ENCODE results near the gene FRAS1.
"Not testable (repeated sequence)": the region's sequence is repeated elsewhere in the genome, so short reads cannot be mapped to it uniquely, and the experiment has no call there.

Gene FRAS1

DNA sequence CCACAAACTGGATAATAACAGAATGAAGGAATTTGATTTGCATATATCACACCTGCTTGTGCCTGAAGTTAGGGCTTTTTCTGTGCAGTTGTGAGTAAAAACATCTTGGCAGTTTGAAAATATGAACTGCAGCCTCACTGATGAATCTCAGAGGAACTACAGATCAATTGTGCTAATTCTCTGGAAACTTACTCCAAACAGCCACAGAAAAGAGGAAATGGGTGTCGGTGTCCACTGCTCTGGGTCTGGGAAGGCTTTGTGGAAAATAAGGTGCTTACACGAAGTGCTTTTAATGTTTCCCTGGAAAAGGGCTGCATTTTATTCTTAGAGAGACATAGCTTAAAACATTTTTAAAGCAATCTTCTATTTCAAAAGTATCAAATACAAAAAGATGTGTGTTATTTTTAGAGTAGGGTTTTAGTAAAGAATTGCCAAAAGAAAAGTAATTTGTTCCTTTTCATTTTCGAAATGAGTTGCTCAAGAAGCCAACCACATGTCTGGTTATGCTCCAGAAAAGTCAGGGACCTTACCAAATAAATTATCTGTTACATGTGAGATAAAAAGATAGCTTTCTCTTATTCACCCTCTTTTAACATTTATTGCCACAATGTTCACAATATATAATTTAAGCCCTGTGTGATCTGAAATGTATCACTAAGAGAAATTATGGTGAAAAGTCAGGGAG is 240.1 kb downstream of the FRAS1 start:
- Histone ChIP-seq H3K9me3 (no peaks in the 10 kb centered on the region; the same call in none of the 2 replicates), H3K4me3 (ENCODE audit: low read depth, low read length) (no peak overlapping the region), H3K4me1 (peaks cover 4% of the 10 kb centered on the region), H3K27me3 (no peaks in the 10 kb centered on the region), H3K36me3 (no peaks in the 10 kb centered on the region)
- DNase-seq, result no peak
- TF ChIP-seq, protein P1, sequence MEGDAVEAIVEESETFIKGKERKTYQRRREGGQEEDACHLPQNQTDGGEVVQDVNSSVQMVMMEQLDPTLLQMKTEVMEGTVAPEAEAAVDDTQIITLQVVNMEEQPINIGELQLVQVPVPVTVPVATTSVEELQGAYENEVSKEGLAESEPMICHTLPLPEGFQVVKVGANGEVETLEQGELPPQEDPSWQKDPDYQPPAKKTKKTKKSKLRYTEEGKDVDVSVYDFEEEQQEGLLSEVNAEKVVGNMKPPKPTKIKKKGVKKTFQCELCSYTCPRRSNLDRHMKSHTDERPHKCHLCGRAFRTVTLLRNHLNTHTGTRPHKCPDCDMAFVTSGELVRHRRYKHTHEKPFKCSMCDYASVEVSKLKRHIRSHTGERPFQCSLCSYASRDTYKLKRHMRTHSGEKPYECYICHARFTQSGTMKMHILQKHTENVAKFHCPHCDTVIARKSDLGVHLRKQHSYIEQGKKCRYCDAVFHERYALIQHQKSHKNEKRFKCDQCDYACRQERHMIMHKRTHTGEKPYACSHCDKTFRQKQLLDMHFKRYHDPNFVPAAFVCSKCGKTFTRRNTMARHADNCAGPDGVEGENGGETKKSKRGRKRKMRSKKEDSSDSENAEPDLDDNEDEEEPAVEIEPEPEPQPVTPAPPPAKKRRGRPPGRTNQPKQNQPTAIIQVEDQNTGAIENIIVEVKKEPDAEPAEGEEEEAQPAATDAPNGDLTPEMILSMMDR (IDR thresholded peaks at IDR 0.05; ENCODE audit: low read depth, low read length), result no peak

DNA sequence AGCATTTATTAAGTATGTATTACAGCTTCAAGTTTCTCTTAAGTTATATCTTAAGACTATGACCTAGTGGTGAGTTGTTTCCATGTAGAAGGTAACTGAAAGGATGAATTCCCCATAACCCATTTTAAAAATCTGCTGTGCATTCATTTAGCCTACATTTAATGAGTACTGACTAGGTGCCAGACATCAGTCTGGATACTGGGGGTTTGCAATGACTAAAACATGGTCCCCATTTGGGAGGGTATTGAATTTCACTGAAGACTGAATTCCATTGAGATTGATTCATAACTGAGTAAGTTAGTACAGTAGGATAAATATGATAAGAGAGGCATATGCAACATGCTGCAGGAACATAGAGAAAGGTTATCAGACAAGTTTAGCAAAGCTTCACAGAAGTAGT is 241.5 kb downstream of the FRAS1 start:
- Histone ChIP-seq H3K27me3 (no peaks in the 10 kb centered on the region), H3K4me3 (ENCODE audit: low read depth, low read length) (no peak overlapping the region), H3K9me3 (no peaks in the 10 kb centered on the region; the same call in none of the 2 replicates), H3K4me1 (peaks cover 4% of the 10 kb centered on the region), H3K36me3 (no peaks in the 10 kb centered on the region)
- TF ChIP-seq, protein P1 (IDR thresholded peaks at IDR 0.05; ENCODE audit: low read depth, low read length), result no peak
- DNase-seq, result no peak

DNA sequence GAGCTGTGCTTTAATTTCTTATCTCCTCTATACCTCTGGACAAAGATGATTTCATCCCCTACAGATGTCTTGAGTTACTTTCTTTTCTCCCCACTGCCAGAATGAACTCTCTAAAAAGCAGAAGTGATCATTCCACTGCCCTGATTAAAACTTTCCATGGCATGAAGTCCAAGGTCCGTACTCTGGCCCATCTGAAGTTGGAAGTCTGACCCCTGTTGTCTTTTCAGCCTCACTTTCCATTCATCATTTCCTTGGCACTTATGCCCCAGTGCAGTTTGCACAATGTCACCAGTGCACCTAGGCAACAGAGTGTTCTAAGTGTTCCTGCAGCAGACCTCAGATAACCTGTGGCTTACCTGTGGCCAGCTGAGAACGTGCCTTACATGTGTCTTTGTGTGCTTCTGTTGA is 242.4 kb downstream of the FRAS1 start:
- Histone ChIP-seq H3K4me1 (peaks cover 4% of the 10 kb centered on the region), H3K27me3 (no peaks in the 10 kb centered on the region), H3K36me3 (no peaks in the 10 kb centered on the region), H3K9me3 (no peaks in the 10 kb centered on the region; the same call in none of the 2 replicates), H3K4me3 (ENCODE audit: low read depth, low read length) (no peak overlapping the region)
- no peak for DNase-seq
- TF ChIP-seq, protein P1 (IDR thresholded peaks at IDR 0.05; ENCODE audit: low read depth, low read length), result no peak

DNA sequence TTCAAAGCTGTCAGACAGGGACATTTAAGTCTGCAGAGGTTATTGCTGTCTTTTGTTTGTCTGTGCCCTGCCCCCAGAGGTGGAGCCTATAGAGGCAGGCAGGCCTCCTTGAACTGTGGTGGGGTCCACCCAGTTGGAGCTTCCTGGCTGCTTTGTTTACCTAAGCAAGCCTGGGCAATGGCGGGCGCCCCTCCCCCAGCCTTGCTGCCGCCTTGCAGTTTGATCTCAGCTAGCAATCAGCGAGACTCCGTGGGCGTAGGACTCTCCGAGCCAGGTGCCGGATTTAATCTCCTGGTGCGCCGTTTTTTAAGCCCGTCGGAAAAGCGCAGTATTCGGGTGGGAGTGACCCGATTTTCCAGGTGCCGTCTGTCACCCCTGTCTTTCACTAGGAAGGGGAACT is 250.1 kb downstream of the FRAS1 start:
- DNase-seq; H3K4me3 ChIP-seq (ENCODE audit: low read depth, low read length); H3K4me1 ChIP-seq; H3K9me3 ChIP-seq; H3K27me3 ChIP-seq; H3K36me3 ChIP-seq: not testable (repeated sequence)

DNA sequence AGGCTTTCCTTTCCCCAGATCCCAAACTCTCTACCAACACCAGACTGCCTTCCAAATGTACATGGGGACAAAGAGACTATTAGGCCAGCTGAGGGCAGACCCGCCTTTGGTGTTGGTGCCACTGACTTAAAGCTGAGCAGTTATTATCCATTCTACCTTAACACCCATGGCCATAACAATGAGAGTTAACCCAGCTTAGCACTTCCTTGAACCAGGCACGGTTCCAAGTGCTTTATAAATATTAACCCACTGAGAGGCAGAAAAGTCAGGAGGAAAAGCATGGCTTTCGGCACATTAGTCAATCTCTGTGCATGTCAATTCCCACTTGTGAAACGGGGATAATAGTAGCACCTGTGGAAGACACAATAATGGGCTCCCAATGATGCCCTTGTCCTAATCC is 251.4 kb downstream of the FRAS1 start:
- no peak for DNase-seq
- no peaks in the 10 kb centered on the region; the same call in 1 of the 2 replicates for H3K4me1 ChIP-seq
- no peaks in the 10 kb centered on the region for H3K9me3 ChIP-seq
- H3K4me3 ChIP-seq (ENCODE audit: low read depth, low read length), result no peak overlapping the region
- H3K27me3 ChIP-seq, result no peaks in the 10 kb centered on the region
- TF ChIP-seq, protein P1 (IDR thresholded peaks at IDR 0.05; ENCODE audit: low read depth, low read length), result no peak
- peaks cover 10% of the 10 kb centered on the region; the same call in 1 of the 2 replicates for H3K36me3 ChIP-seq

DNA sequence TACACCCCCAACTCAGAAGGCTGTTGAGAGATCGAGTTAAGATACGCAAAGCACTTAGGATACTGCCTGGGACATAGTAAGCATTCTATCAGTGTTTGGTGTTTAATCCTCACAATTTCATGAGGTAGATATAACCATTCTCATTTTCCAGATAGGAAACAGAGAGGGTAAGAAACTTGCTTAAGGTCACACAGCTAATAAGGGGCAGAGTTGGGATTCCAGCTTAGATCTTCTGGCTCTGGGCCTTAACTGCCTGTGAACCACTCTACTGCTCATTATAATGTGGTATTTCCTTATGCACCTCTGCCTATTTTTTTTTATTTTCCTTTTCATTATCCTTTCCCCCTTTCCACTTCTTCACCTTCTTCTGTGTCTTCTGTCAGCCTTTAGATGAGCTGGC is 252.2 kb downstream of the FRAS1 start:
- no peaks in the 10 kb centered on the region for H3K9me3 ChIP-seq
- peaks cover 10% of the 10 kb centered on the region; the same call in 1 of the 2 replicates for H3K36me3 ChIP-seq
- no peak for DNase-seq
- H3K27me3 ChIP-seq, result no peaks in the 10 kb centered on the region
- H3K4me3 ChIP-seq (ENCODE audit: low read depth, low read length), result no peak overlapping the region
- TF ChIP-seq, protein P1 (IDR thresholded peaks at IDR 0.05; ENCODE audit: low read depth, low read length), result no peak
- H3K4me1 ChIP-seq, result no peaks in the 10 kb centered on the region; the same call in 1 of the 2 replicates

Data from BE2C (cell line).